GM21360 (cell line): Measurements from ENCODE around the gene WDR86.
A peak's percentile ranks its signal among the peaks of the same experiment; 100 is the strongest.

ENCODE experiments used
- ATAC-seq: cut with Tn5 transposase; IDR thresholded peaks from one replicate; pipeline ENCODE4 v1.9.1; 2021; ENCODE audit warnings: mild to moderate bottlenecking, moderate library complexity; ENCODE audit not compliant: unreplicated experiment

The WDR86 gene

GRCh38 chr7:151409667-151410404 is at the start of gene WDR86:
TSS of gene WDR86 (minus strand) at chr7:151410038. CDS start at chr7:151409589, 449 bp downstream.
- ATAC-seq, result no peak

- ATAC-seq, result no peak
Observed at GRCh38 chr7:151457534-151457933, 47.7 kb upstream of the WDR86 start.

- ATAC-seq, result no peak
Observed at GRCh38 chr7:151456782-151457181, 46.9 kb upstream of the WDR86 start.

- no peak for ATAC-seq
Observed at GRCh38 chr7:151456276-151456675, 46.4 kb upstream of the WDR86 start.

- ATAC-seq, result no peak
Observed at GRCh38 chr7:151455690-151456089, 45.9 kb upstream of the WDR86 start.

- ATAC-seq, result no peak
Observed at GRCh38 chr7:151454932-151455530, 45.2 kb upstream of the WDR86 start.

- no peak for ATAC-seq
Observed at GRCh38 chr7:151454305-151454704, 44.5 kb upstream of the WDR86 start.

GRCh38 chr7:151453326-151453791 is 43.5 kb upstream of the WDR86 start:
- no peak for ATAC-seq

- no peak for ATAC-seq
Observed at GRCh38 chr7:151452680-151453325, 43.0 kb upstream of the WDR86 start.

- ATAC-seq, result no peak
Observed at GRCh38 chr7:151451626-151452571, 42.1 kb upstream of the WDR86 start.

GRCh38 chr7:151451156-151451555 is 41.3 kb upstream of the WDR86 start:
- ATAC-seq, result no peak

- no peak for ATAC-seq
Observed at GRCh38 chr7:151449990-151450389, 40.2 kb upstream of the WDR86 start.

GRCh38 chr7:151448261-151449252 is 38.7 kb upstream of the WDR86 start:
- ATAC-seq, result peak; percentile 58

- ATAC-seq, result no peak
Observed at GRCh38 chr7:151447901-151448260, 38.0 kb upstream of the WDR86 start.

- no peak for ATAC-seq
Observed at GRCh38 chr7:151447312-151447711, 37.5 kb upstream of the WDR86 start.

- no peak for ATAC-seq
Observed at GRCh38 chr7:151446412-151446811, 36.6 kb upstream of the WDR86 start.

GRCh38 chr7:151444632-151445031 is 34.8 kb upstream of the WDR86 start:
- no peak for ATAC-seq

- no peak for ATAC-seq
Observed at GRCh38 chr7:151442776-151443496, 33.1 kb upstream of the WDR86 start.

GRCh38 chr7:151440799-151441445 is 31.1 kb upstream of the WDR86 start:
- ATAC-seq, result no peak
